Nephron progenitor cell (in vitro differentiated cells): ENCODE data around the gene PHACTR1.

Experiments
- DNase-seq: peaks from one replicate; pipeline ENCODE4 v3.0.0; 2021
- H3K27ac Mint-ChIP-seq: 2 replicates; pipeline ENCODE4 v1.8.0; 2021; ENCODE audit warnings: mild to moderate bottlenecking, moderate library complexity, mixed read lengths
- H3K27me3 Mint-ChIP-seq: 2 replicates; pipeline ENCODE4 v1.8.0; 2021; ENCODE audit warnings: mild to moderate bottlenecking, low read depth, mixed read lengths; ENCODE audit not compliant: poor library complexity
- H3K36me3 Mint-ChIP-seq: 2 replicates; pipeline ENCODE4 v1.8.0; 2021; ENCODE audit warnings: low read depth, mixed read lengths
- H3K4me1 Mint-ChIP-seq: 2 replicates; pipeline ENCODE4 v1.8.0; 2021; ENCODE audit warnings: mixed read lengths
- H3K4me3 Mint-ChIP-seq: 2 replicates; pipeline ENCODE4 v1.8.0; 2021; ENCODE audit warnings: mild to moderate bottlenecking, moderate library complexity, mixed read lengths
- H3K9me3 Mint-ChIP-seq: 2 replicates; pipeline ENCODE4 v1.8.0; 2021; ENCODE audit warnings: mild to moderate bottlenecking, moderate library complexity, mixed read lengths
- CTCF ChIP-seq: fragments of 200-600 bp; sonication (generic); IDR thresholded peaks from 2 replicates; pipeline ENCODE4 v1.5.0; 2021; ENCODE audit warnings: antibody characterized with exemption

Gene PHACTR1

DNA sequence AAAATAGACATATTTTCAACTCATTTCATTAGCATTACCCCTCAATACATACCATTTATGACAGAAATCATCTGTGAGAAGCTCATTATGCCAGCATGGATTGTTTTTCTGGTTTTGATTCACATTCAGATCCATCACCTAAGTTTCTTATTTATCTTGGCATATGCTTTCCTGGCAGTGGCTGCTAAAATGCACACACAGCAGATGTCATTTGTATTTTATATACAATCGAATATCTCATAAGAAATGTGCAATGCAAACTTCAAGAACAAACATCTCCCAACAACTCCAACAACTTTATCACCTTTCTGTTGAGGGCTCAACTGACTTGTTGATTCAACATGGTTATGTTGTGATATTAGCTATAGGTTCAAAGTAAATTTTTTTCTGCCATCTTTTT lies 208.3 kb downstream of the PHACTR1 start:
- H3K27ac Mint-ChIP-seq: no peak overlapping the region

GRCh38 chr6:12927746-12928145 lies 211.2 kb downstream of the PHACTR1 start:
- no peak for DNase-seq
- Mint-ChIP-seq H3K4me3 (no peak overlapping the region), H3K27ac (no peak overlapping the region), H3K9me3 (no peaks in the 10 kb centered on the region), H3K36me3 (no peaks in the 10 kb centered on the region), H3K27me3 (peaks cover 2% of the 10 kb centered on the region), H3K4me1 (no peaks in the 10 kb centered on the region)
- no peak for TF ChIP-seq CTCF

More for the DNA sequence above, 208.3 kb downstream of the PHACTR1 start:
- TF ChIP-seq CTCF: no peak
- no peak for DNase-seq
- H3K9me3 Mint-ChIP-seq: no peaks in the 10 kb centered on the region
- H3K36me3 Mint-ChIP-seq: no peaks in the 10 kb centered on the region
- no peaks in the 10 kb centered on the region for H3K4me1 Mint-ChIP-seq
- H3K27me3 Mint-ChIP-seq: peaks cover 19% of the 10 kb centered on the region
- H3K4me3 Mint-ChIP-seq: no peak overlapping the region

- Mint-ChIP-seq H3K36me3 (no peaks in the 10 kb centered on the region), H3K4me3 (no peak overlapping the region), H3K27me3 (no peaks in the 10 kb centered on the region), H3K9me3 (no peaks in the 10 kb centered on the region), H3K4me1 (no peaks in the 10 kb centered on the region), H3K27ac (no peak overlapping the region)
- TF ChIP-seq CTCF: no peak
- no peak for DNase-seq
Measured at GRCh38 chr6:12929678-12930077, 213.1 kb downstream of the PHACTR1 start.

- Mint-ChIP-seq H3K4me3 (no peak overlapping the region), H3K27me3 (no peaks in the 10 kb centered on the region), H3K9me3 (peaks cover 4% of the 10 kb centered on the region), H3K36me3 (no peaks in the 10 kb centered on the region), H3K27ac (no peak overlapping the region), H3K4me1 (peaks cover 7% of the 10 kb centered on the region)
- no peak for TF ChIP-seq CTCF
- no peak for DNase-seq
Measured at GRCh38 chr6:12931639-12932038, 215.1 kb downstream of the PHACTR1 start.

- DNase-seq: no peak
- H3K27ac Mint-ChIP-seq: no peak overlapping the region
- peaks cover 7% of the 10 kb centered on the region for H3K4me1 Mint-ChIP-seq
- H3K9me3 Mint-ChIP-seq: peaks cover 12% of the 10 kb centered on the region
- H3K4me3 Mint-ChIP-seq: no peak overlapping the region
- H3K36me3 Mint-ChIP-seq: no peaks in the 10 kb centered on the region
- no peak for TF ChIP-seq CTCF
- H3K27me3 Mint-ChIP-seq: no peaks in the 10 kb centered on the region
Measured at GRCh38 chr6:12935637-12936036, 219.1 kb downstream of the PHACTR1 start.

DNA sequence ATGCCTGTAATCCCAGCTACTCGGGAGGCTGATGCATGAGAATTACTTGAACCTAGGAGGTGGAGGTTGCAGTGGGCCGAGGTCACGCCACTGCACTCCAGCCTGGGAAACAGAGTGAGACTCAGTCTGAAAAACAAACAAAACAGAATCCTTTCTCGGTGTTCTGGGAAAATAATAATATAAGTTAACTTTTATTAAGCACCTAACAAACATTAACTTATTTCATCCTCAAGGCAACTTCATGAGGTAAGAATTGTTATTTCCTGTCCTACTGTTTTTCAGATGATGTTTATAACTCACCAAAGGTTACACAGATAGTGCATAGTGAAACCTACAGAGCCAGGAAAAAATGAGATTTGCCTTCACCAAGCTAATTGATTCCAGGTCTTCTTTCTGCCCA lies 221.4 kb downstream of the PHACTR1 start:
- H3K9me3 Mint-ChIP-seq: peaks cover 12% of the 10 kb centered on the region
- peaks cover 15% of the 10 kb centered on the region for H3K4me1 Mint-ChIP-seq
- no peak overlapping the region for H3K4me3 Mint-ChIP-seq
- H3K27ac Mint-ChIP-seq: no peak overlapping the region
- no peak for TF ChIP-seq CTCF
- no peaks in the 10 kb centered on the region for H3K27me3 Mint-ChIP-seq
- H3K36me3 Mint-ChIP-seq: no peaks in the 10 kb centered on the region
- no peak for DNase-seq
